Stimulated activated CD8-positive, alpha-beta memory T cell treated with anti-CD3 and anti-CD28 coated beads, Interleukin-4, amount 100 ng/mL, for 24 hours (primary cell): ENCODE results near the gene MAN1B1.

Experiments used
- DNase-seq: peaks from one replicate; pipeline ENCODE4 v3.0.0-alpha.2; 2020; ENCODE audit warnings: low read depth

MAN1B1 gene

DNA sequence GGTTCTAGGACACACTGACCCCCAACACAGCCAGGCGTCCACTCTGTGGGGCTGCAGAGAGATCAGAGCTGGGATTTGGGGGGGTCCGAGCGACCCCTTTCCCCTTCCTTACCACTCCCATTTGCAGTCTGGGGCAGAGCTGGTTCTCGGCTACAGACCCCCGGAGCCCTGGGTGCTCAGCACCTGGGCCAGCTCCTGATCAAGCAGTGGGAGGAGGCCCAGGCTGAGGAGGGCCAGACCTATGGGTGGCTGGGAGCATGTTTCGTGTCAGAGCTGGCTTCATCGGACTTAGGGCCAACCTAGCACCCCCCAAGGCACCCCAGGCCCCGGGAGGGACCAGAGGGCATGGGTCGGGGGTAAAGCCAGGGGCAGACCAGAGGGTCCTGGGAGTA lies 59.7 kb downstream of the MAN1B1 start:
- DNase-seq: no peak

DNA sequence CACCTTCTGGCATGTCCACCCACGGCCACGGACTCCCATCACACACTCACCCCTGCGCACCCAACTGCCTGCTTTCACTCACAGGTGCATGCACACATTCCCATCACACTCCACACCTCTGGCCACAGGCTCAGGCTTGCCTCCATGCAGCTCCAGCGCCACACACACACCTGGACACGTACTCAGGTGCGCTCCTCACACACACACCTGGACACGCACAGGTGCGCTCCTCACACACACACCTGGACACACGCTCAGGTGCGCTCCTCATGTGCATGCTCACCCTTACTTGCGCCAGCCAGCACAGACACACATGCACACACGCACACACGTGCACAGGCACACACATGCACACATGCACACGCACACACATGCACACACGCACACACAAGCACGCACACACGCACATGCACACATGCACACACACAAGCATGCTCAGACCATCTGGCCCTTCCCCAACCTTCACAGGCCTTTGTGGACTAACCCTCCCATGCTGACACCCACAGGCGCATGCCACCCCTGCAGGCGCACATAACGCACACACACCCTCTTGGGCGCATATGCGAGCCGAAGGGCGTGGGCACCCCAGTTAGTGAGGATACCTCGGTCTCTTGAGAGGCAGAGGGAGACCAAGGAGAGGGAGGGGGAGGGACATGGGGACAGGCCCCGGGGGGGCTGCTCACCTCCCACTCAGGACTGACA lies 60.5 kb downstream of the MAN1B1 start:
- DNase-seq: no peak

DNA sequence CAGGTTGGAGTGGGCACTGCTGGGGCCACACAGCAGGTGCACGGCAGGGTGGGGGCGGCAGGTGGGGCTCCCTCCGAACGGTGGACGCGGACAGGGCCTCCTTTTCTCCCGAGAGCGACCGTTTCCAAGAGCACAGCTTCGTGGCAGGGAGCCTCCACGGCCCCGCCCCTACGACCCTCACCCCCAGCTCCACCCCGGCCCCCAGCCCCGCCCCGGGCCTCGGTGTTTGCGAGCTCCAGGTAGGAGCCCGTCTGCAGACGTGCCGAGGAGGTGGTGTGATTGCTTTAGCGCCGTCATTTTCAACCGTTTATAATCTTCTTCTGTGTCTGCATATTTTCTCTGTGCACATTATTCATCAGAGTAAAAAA lies 61.0 kb downstream of the MAN1B1 start:
- no peak for DNase-seq

DNA sequence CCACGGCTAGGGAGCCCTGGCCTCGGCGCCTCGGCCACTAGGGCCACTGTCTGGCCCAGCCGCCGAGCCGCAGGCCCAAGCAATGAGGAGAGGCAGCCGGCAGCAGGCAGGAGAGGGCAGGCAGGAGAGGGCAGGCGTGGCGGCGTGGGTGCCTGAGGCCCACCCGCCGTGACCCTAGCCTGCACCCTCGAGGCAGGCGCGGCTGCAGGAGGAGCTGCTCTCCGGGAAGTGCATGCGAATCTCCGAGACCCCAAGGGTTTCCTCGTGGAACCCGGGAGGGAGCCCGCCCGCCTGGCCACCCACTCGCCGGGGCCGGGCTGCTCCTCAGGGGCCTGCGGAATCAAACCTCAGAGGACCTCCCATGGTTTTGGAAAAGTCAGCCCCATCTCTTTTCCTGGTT lies 61.5 kb downstream of the MAN1B1 start:
- no peak for DNase-seq

DNA sequence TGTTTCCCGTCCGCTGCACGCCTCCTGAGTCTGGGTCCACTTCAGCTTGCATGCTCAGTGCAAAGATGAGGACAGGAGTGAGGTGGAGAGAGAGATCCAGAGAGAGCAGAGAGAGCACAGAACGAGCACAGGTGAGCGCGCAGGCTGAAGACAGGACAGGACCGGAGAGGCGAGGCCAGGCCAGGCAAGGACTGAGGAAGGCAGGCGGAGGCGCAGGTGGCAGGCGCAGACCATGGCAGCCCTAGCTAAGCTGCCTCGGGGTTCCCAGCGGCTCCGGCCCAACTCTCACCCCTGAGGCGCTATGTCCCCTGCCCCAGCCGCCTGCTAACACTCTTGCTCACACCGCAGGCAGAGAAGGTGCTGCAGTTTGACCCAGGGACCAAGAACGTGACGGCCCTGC lies 61.9 kb downstream of the MAN1B1 start:
- no peak for DNase-seq

DNA sequence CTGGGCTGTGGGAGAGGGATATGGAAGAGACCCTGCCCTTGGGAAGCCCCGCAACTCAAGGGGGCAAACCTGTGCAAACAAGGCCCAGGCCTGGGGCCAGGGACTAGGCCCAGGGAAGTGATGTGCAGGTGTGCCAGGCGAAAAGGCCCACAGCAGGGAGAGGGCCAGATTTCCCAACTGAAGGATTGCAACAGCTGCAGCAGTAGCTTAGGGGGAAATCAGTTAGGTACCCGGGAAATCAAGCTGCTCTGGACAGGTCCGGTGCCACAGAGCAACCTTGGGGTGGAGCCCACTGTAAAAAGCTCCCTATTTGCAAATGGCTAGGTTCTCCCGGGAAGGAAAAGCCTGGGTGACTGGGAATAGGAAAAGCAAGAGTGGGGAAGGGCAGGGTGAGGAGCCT lies 62.6 kb downstream of the MAN1B1 start:
- DNase-seq: no peak

DNA sequence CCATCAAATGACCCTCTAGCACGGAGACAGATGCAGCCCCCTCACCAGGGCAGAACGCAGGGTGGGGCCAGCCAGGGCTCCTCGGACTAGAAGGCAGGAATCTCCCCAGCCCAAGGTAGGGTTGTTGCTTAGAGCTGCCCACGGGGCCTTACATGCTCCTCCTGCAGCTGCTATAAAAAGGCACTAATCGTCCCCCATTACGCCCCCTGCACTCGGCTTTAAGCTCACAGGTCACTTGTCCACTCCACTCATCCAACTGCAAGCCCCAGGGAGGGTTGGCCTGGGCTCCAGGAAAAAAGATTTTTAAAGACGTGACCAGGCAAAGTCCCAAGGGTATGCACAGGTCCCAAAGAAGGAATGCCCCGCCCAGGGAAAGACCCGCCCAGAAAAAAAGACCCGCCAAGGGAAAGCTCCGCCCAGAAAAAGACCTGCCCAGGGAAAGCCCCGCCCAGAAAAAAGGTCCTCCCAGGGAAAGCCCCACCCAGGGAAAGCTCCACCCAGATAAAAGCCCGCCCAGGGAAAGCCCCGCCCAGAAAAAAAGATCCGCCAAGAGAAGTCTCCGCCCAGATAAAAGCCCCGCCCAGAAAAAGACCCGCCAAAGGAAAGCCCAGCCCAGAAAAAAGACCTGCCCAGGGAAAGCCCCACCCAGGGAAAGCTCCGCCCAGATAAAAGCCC lies 63.3 kb downstream of the MAN1B1 start:
- DNase-seq: no peak

DNA sequence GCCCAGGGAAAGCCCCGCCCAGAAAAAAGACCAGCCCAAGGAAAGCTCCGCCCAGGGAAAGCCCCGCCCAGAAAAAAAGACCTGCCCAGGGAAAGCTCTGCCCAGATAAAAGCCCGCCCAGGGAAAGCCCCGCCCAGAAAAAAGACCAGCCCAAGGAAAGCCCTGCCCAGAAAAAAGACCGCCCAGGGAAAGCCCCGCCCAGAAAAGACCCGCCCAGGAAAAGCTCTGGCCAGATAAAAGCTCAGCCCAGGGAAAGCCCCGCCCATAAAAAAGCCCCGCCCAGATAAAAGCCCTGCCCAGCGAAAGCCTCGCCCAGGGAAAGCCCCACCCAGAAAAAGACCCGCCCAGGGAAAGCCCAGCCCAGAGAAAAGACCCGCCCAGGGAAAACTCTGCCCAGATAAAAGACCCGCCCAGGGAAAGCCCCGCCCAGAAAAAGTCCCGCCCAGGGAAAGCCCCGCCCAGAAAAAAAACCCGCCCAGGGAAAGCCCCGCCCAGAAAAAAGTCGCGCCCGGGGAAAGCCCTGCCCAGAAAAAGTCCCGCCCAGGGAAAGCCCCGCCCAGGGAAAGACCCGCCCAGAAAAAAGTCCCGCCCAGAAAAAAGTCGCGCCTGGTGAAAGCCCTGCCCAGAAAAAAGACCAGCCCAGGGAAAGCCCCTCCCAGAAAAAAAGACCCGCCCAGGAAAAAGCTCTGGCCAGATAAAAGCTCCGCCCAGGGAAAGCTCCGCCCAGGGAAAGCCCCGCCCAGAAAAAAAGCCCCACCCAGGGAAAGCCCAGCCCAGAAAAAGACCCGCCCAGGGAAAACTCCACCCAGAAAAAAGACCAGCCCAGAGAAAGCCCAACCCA lies 64.1 kb downstream of the MAN1B1 start:
- DNase-seq: no peak

DNA sequence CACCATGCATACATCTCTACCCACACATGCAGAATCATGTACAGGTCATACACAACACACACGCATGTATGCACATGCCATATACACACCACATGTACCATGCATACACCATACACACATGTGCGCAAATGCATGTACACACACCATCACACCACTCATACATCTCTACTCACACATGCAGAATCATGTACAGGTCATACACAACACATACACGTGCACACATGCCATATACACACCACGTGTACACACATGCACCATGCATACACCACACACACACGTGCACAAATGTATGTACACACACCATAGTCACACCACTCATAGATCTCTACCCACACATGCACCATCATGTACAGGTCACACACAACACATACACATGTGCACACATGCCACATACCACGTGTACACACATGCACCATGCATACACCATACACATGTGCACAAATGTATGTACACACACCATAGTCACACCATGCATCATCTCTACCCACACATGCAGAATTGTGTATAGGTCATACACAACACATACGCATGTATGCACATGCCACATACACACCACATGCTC lies 66.1 kb downstream of the MAN1B1 start:
- DNase-seq: no peak

DNA sequence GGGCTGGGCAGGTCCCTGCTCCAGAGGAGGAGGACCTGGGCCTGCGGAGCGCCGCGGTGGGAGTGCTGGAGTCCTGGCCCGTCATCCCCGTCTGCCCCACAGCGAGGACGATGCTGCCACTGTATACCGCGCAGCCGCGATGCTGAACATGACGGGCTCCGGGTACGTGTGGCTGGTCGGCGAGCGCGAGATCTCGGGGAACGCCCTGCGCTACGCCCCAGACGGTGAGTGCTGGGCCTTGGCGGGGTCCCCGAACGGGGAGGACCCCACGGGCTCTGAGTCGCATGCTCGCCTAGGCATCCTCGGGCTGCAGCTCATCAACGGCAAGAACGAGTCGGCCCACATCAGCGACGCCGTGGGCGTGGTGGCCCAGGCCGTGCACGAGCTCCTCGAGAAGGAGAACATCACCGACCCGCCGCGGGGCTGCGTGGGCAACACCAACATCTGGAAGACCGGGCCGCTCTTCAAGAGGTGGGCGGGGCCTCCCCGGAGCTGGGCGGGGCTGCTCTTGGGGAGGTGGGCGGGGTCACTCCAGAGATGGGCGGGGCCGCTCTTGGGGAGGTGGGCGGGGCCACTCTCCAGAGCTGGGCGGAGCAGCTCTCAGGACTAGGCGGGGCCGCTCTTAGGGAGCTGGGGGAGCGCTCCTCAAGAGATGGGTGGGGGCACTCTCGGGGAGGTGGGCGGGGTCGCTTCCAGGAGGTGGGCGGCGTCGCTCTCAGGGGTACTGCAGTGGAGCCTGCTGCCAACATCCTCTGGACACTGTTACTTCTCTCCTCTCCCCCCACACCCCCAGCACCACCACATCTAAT lies 70.0 kb downstream of the MAN1B1 start:
- DNase-seq: peak; percentile 40

DNA sequence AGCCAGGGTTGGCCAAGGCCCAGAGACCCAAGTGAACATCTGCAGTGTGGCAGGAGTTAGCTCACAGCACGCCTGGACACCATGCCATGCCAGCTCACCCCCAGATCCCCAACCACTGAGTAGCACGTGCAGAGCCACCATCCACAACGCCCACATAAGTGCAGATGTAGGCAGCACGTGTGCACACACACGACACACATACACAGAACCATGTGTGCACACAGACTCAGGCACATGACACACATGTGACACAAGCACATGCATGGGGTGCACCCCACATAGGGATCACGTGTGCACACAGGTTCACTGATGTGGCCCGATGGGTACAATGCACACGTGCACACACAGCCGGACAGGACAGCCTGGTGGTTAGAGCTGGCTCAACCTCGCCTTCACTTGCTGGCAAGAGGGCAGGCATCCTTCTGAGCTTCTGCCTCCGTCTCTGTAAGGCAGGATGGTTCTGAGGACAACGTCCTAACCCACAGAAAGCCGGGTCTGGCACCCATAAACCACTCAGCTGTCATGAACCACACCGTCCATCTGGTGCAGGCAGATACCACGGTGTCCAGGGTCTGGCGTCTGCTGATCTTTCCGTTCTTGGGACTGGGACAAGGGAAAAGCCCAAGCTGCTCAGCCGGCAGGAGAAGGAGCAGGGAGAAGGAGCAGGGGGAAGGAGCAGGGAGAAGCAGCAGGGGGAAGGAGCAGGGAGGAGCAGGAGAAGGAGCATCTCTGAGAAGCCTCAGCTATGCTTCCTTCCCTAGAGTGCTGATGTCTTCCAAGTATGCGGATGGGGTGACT lies 71.0 kb downstream of the MAN1B1 start:
- DNase-seq: no peak

DNA sequence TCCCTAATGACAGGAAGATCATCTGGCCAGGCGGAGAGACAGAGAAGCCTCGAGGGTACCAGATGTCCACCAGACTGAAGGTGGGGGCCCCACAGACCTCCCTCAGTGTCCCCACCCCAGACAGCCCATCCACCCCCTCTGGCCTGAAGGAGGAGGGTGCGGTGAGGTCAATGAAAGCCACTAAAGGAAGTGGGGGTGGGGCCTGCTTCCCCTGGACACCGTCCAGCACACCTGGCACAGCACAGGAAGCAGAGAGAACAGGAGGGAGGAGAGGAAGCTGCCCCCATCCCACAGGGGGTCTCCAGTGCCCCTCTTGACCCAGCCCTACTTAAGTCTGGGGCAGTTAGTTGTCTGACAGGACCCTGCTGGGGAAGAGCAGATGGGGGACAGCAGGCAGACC lies 71.8 kb downstream of the MAN1B1 start:
- DNase-seq: no peak
